Measurements from ENCODE around the gene AP3B1. TPM values are rescaled to one million over a fixed set of nuclear protein-coding genes. Genes with fewer than 3 reads are reported as not detected.

Gene AP3B1
- total and polyA plus RNA-seq, 2 of the 8 experiments (the other 6 are each of a cell fraction or from before 2014, with no cell fraction given), result 45.8 to 48.3 TPM

DNA sequence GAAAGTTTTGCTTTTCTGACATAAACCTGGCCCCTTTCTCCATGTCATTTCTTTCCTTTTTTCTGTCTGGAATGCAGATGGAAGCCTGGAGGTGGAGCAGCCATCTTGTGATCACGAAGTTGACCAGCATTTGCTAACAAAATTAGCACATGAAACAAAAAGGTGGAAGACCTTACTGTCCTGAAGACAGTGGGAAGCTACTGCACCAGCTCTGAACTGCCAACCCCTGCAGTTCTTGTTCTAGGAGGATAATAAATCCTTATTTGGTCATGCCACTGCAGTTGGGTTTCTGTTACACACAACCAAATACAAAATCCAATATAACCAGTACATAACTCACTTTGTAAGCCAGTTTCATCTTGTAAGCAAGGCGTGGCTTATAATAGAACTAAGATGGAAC is 269.0 kb downstream of the AP3B1 start:
- DNase-seq (ENCODE audit: low read depth in 1 of 2, low spot score in 2 of 2), result no peak

More for the DNA sequence above, 269.0 kb downstream of the AP3B1 start:
- Histone ChIP-seq H3K4me2 (ENCODE audit: insufficient read depth in 1 of 2, low read depth in 2 of 2, low read length in 2 of 2) (no peak overlapping the region), H3K14ac (ENCODE audit: insufficient read length) (no peak overlapping the region), H2AFZ (ENCODE audit: low read length) (no peak overlapping the region), H2AK5ac (ENCODE audit: low read depth, low read length) (no peak overlapping the region), H4K91ac (replicated peaks; ENCODE audit: insufficient read length, low read length) (no peak overlapping the region), H4K20me1 (replicated peaks in 1 of 2; ENCODE audit: control insufficient read depth in 1 of 2, insufficient read depth in 2 of 2, low read length in 2 of 2) (peaks cover 0 to 2% of the 10 kb centered on the region in 2 experiments), H2BK5ac (ENCODE audit: low read depth, low read length) (no peak overlapping the region), H3K56ac (replicated peaks; ENCODE audit: insufficient read length, low read depth, low read length) (no peak overlapping the region), H3K18ac (ENCODE audit: extremely low read depth, low read length) (no peak overlapping the region), H2BK20ac (ENCODE audit: low read length) (no peak overlapping the region), H2BK12ac (ENCODE audit: low read depth, low read length) (no peak overlapping the region), H3K79me2 (ENCODE audit: control insufficient read depth in 1 of 2, insufficient read depth in 2 of 2, low read length in 2 of 2) (no peaks in the 10 kb centered on the region), H3K9ac (replicated peaks in 1 of 4; ENCODE audit: extremely low read depth in 1 of 4, low read depth in 3 of 4, low read length in 3 of 4) (no peak overlapping the region), H4K8ac (ENCODE audit: extremely low read depth, insufficient read depth, low read length) (no peak overlapping the region), H3K23me2 (ENCODE audit: low read depth, low read length) (no peaks in the 10 kb centered on the region), H3K27me3 (replicated peaks in 1 of 4; ENCODE audit: control insufficient read depth in 3 of 4, extremely low read depth in 1 of 4, insufficient read depth in 3 of 4, low read length in 3 of 4) (peaks cover 0 to 5% (median 3%) of the 10 kb centered on the region in 4 experiments; a peak in 3 of 7 replicates), H3K9me3 (ENCODE audit: insufficient read depth in 2 of 2, low read depth in 1 of 2, low read length in 1 of 2) (no peaks in the 10 kb centered on the region), H3K4me1 (replicated peaks in 1 of 4; ENCODE audit: control insufficient read depth in 3 of 4, insufficient read depth in 4 of 4, low read length in 3 of 4) (peaks cover 0 to 2% (median 0%) of the 10 kb centered on the region in 4 experiments; a peak in 1 of 7 replicates), H2BK15ac (ENCODE audit: low read length) (no peak overlapping the region), H3K4me3 (ENCODE audit: extremely low read depth in 1 of 4, insufficient read depth in 2 of 4, low read depth in 3 of 4, low read length in 4 of 4) (no peak overlapping the region), H3K23ac (ENCODE audit: insufficient read length) (no peak overlapping the region), H3K4ac (replicated peaks; ENCODE audit: insufficient read length, low read depth, low read length) (no peak overlapping the region), H3K36me3 (ENCODE audit: control insufficient read depth in 2 of 4, insufficient read depth in 4 of 4, low read length in 3 of 4) (no peaks in the 10 kb centered on the region; a peak in 1 of 8 replicates), H4K5ac (ENCODE audit: insufficient read length, low read depth, low read length) (no peak overlapping the region), H3K79me1 (ENCODE audit: low read depth, low read length) (no peaks in the 10 kb centered on the region), H2BK120ac (replicated peaks; ENCODE audit: low read depth, low read length) (no peak overlapping the region), H3K27ac (ENCODE audit: low read depth, low read length) (no peak overlapping the region)
- 46% methylated on average over 2 of the region's 2 CpGs; no CpG with 5 or more reads in 1 of the 2 experiments for WGBS, 2 experiments (ENCODE audit: extremely low coverage in 1 of 2, insufficient coverage in 1 of 2, insufficient read length in 1 of 2, insufficient replicate concordance in 2 of 2, low coverage in 1 of 2, low lambda C conversion rate in 2 of 2, missing lambda C conversion rate in 1 of 2)
- CTCF ChIA-PET (ENCODE audit: partially characterized antibody), result interaction anchor here (0.5 kb wide), 1 partner anchor 1191 kb away, joined by 4 read pairs; no protein-coding TSS in a partner anchor
- peak; percentile 91 for FAIRE-seq
- TF ChIP-seq SP4 (IDR thresholded peaks at IDR 0.05; ENCODE audit: low read length) (no peak), SP2 (IDR thresholded peaks at IDR 0.05; ENCODE audit: low read length) (no peak), KDM1A (IDR thresholded peaks at IDR 0.05; ENCODE audit: borderline replicate concordance, low read length) (peak; percentile 41; the same call in 1 of the 2 replicates), SRF (IDR thresholded peaks at IDR 0.05; ENCODE audit: low read depth, low read length) (peak; percentile 88), CBX8 (IDR thresholded peaks at IDR 0.05; ENCODE audit: borderline replicate concordance, low read depth, low read length) (no peak), TEAD4 (IDR thresholded peaks at IDR 0.05; ENCODE audit: low read depth, low read length) (peak; percentile 62; the same call in 1 of the 2 replicates), POU5F1 (IDR thresholded peaks at IDR 0.05; ENCODE audit: low read depth, low read length) (no peak), YY1 (IDR thresholded peaks at IDR 0.05; ENCODE audit: low read depth, low read length) (peak; percentile 90)
- POLR2A ChIA-PET (ENCODE audit: partially characterized antibody), result interaction anchor here (0.6 kb wide), 1 partner anchor 21 kb away, joined by 4 read pairs; no protein-coding TSS in a partner anchor

Measured in H1 (cell line).